ENCODE results near the gene UBL7.
A peak's percentile ranks its signal among the peaks of the same experiment; 100 is the strongest.

UBL7 gene

GRCh38 chr15:74406992-74407705 lies 53.8 kb downstream of the UBL7 start:
- peak; percentile 32 for DNase-seq (ENCODE audit: low spot score)

- DNase-seq (ENCODE audit: low spot score): no peak
Observed at GRCh38 chr15:74406517-74406916, 54.4 kb downstream of the UBL7 start.

GRCh38 chr15:74405823-74406222 lies 55.1 kb downstream of the UBL7 start:
- DNase-seq (ENCODE audit: low spot score): no peak

GRCh38 chr15:74403991-74404563 lies 56.9 kb downstream of the UBL7 start:
- DNase-seq (ENCODE audit: low spot score): no peak

GRCh38 chr15:74403588-74403919 lies 57.4 kb downstream of the UBL7 start:
- no peak for DNase-seq (ENCODE audit: low spot score)

- no peak for DNase-seq (ENCODE audit: low spot score)
Observed at GRCh38 chr15:74402873-74403587, 57.9 kb downstream of the UBL7 start.

- DNase-seq (ENCODE audit: low spot score): no peak
Observed at GRCh38 chr15:74402337-74402841, 58.6 kb downstream of the UBL7 start.

GRCh38 chr15:74400915-74401757 lies 59.8 kb downstream of the UBL7 start:
- no peak for DNase-seq (ENCODE audit: low spot score)

GRCh38 chr15:74400313-74400860 lies 60.6 kb downstream of the UBL7 start:
- no peak for DNase-seq (ENCODE audit: low spot score)

- DNase-seq (ENCODE audit: low spot score): no peak
Observed at GRCh38 chr15:74399511-74400312, 61.2 kb downstream of the UBL7 start.

GRCh38 chr15:74399100-74399499 lies 61.9 kb downstream of the UBL7 start:
- no peak for DNase-seq (ENCODE audit: low spot score)

- DNase-seq (ENCODE audit: low spot score): no peak
Observed at GRCh38 chr15:74398183-74398582, 62.8 kb downstream of the UBL7 start.

GRCh38 chr15:74397239-74398068 lies 63.5 kb downstream of the UBL7 start:
- no peak for DNase-seq (ENCODE audit: low spot score)

- no peak for DNase-seq (ENCODE audit: low spot score)
Observed at GRCh38 chr15:74396445-74397238, 64.3 kb downstream of the UBL7 start.

GRCh38 chr15:74396146-74396438 lies 64.9 kb downstream of the UBL7 start:
- no peak for DNase-seq (ENCODE audit: low spot score)

Measured in COLO829 (cell line).